HEK293T (cell line): ENCODE measurements around the gene ZHX3.
"Not testable (repeated sequence)": the region's sequence is repeated elsewhere in the genome, so short reads cannot be mapped to it uniquely, and the experiment has no call there.

Experiments used
- CTCF ChIA-PET: fragments of 350-600 bp; formaldehyde crosslinking; extraction: SDS; loops from one replicate; lab custom pipeline; 2021; ENCODE audit warnings: antibody characterized with exemption, inconsistent platforms; lab: Yijun Ruan, JAX
- POLR2A ChIA-PET: fragments of 350-600 bp; formaldehyde crosslinking; extraction: SDS; loops from one replicate; lab custom pipeline; 2020; ENCODE audit warnings: antibody characterized with exemption, inconsistent platforms; lab: Yijun Ruan, JAX
- DNase-seq: peaks from one replicate; pipeline ENCODE4 v3.0.0; 2012; ENCODE audit warnings: mixed read lengths; ENCODE audit errors: extremely low spot score
- ARNT ChIP-seq: fragments of 450-650 bp; IDR thresholded peaks from 2 replicates; pipeline ENCODE4 v1.6.1; 2017; ENCODE audit warnings: mild to moderate bottlenecking
- BHLHE40 ChIP-seq: fragments of 450-650 bp; IDR thresholded peaks from 2 replicates; pipeline ENCODE4 v1.6.1; 2016; ENCODE audit warnings: mild to moderate bottlenecking, moderate library complexity, borderline replicate concordance
- CTBP1 ChIP-seq: fragments of 450-650 bp; IDR thresholded peaks from 2 replicates; pipeline ENCODE4 v1.6.1; 2016; ENCODE audit warnings: borderline replicate concordance
- ELF4 ChIP-seq: fragments of 450-650 bp; IDR thresholded peaks from 2 replicates; pipeline ENCODE4 v1.6.1; 2017; ENCODE audit warnings: antibody characterized with exemption
- FOXA1 ChIP-seq: fragments of 450-650 bp; IDR thresholded peaks from 2 replicates; pipeline ENCODE4 v1.6.1; 2016; ENCODE audit warnings: mild to moderate bottlenecking
- FOXK2 ChIP-seq: fragments of 450-650 bp; IDR thresholded peaks from 2 replicates; pipeline ENCODE4 v1.6.1; 2016; ENCODE audit warnings: mild to moderate bottlenecking
- FOXM1 ChIP-seq: fragments of 450-650 bp; IDR thresholded peaks from 2 replicates; pipeline ENCODE4 v1.6.1; 2017; ENCODE audit warnings: mild to moderate bottlenecking, borderline replicate concordance
- HDGF ChIP-seq: fragments of 450-650 bp; IDR thresholded peaks from 2 replicates; pipeline ENCODE4 v1.6.1; 2017; ENCODE audit warnings: antibody characterized with exemption, borderline replicate concordance
- L3MBTL2 ChIP-seq: fragments of 450-650 bp; conservative IDR thresholded peaks from 2 replicates; pipeline ENCODE4 v1.6.1; 2016; ENCODE audit warnings: mild to moderate bottlenecking
- LEF1 ChIP-seq: fragments of 450-650 bp; IDR thresholded peaks from 2 replicates; pipeline ENCODE4 v1.6.1; 2017; ENCODE audit warnings: mild to moderate bottlenecking, borderline replicate concordance
- NFRKB ChIP-seq: fragments of 450-650 bp; IDR thresholded peaks from 2 replicates; pipeline ENCODE4 v1.6.1; 2016; ENCODE audit warnings: mild to moderate bottlenecking, moderate library complexity
- PKNOX1 ChIP-seq: fragments of 450-650 bp; IDR thresholded peaks from 2 replicates; pipeline ENCODE4 v1.6.1; 2016
- SP1 ChIP-seq: fragments of 450-650 bp; IDR thresholded peaks from 2 replicates; pipeline ENCODE4 v1.6.1; 2017
- SUZ12 ChIP-seq: fragments of 450-650 bp; IDR thresholded peaks from 2 replicates; pipeline ENCODE4 v1.6.1; 2016; ENCODE audit warnings: mild to moderate bottlenecking
- TARDBP ChIP-seq: fragments of 450-650 bp; IDR thresholded peaks from 2 replicates; pipeline ENCODE4 v1.6.1; 2016
- ZNF384 ChIP-seq: fragments of 450-650 bp; IDR thresholded peaks from 2 replicates; pipeline ENCODE4 v1.6.1; 2016

Gene ZHX3

GRCh38 chr20:41316051-41316450 lies 1.5 kb downstream of the ZHX3 start:
- ChIA-PET POLR2A (interaction anchor here (1.0 to 2.7 kb wide), 3 partner anchors 11 to 18 kb away, joined by 3 to 11 read pairs (median 3); no protein-coding TSS in a partner anchor), CTCF (no interaction called here)
- no peak for DNase-seq
- TF ChIP-seq SP1 = no peak
- no peak for TF ChIP-seq ELF4
- no peak for TF ChIP-seq FOXM1
- TF ChIP-seq L3MBTL2 = no peak
- TF ChIP-seq FOXK2 = no peak
- no peak for TF ChIP-seq SUZ12
- TF ChIP-seq LEF1 = no peak
- TF ChIP-seq HDGF = no peak
- TF ChIP-seq ARNT = no peak
- TF ChIP-seq BHLHE40 = no peak
- TF ChIP-seq ZNF384 = no peak

GRCh38 chr20:41314386-41314785 lies 3.1 kb downstream of the ZHX3 start:
- DNase-seq = no peak
- ChIA-PET CTCF (no interaction called here), POLR2A (no interaction called here)
- no peak for TF ChIP-seq ELF4
- no peak for TF ChIP-seq NFRKB
- TF ChIP-seq LEF1 = no peak
- TF ChIP-seq FOXA1 = no peak
- TF ChIP-seq FOXM1 = no peak
- TF ChIP-seq SP1 = no peak
- TF ChIP-seq L3MBTL2 = no peak
- TF ChIP-seq HDGF = no peak
- no peak for TF ChIP-seq TARDBP
- TF ChIP-seq CTBP1 = no peak

GRCh38 chr20:41312009-41312408 lies 5.5 kb downstream of the ZHX3 start:
- not testable (repeated sequence) for DNase-seq
- POLR2A ChIA-PET = interaction anchor here (1.8 kb wide), 1 partner anchor 8 kb away, joined by 5 read pairs; no protein-coding TSS in a partner anchor
- CTCF ChIA-PET = interaction anchor here (0.6 kb wide), 1 partner anchor 1139 kb away, joined by 5 read pairs; no protein-coding TSS in a partner anchor

- no peak for DNase-seq
- CTCF ChIA-PET = no interaction called here
- POLR2A ChIA-PET = no interaction called here
- TF ChIP-seq SP1 (no peak), PKNOX1 (no peak; the same call in 1 of the 2 replicates), NFRKB (no peak), SUZ12 (no peak), FOXK2 (no peak), FOXM1 (no peak), TARDBP (no peak), ZNF384 (no peak), CTBP1 (no peak), BHLHE40 (no peak), ELF4 (no peak), FOXA1 (no peak), ARNT (no peak), LEF1 (no peak), HDGF (no peak), L3MBTL2 (no peak)
These were observed 7.7 kb downstream of the ZHX3 start for GRCh38 chr20:41309817-41310216.

GRCh38 chr20:41308726-41309413 lies 8.7 kb downstream of the ZHX3 start:
- ChIA-PET POLR2A (interaction anchor here (0.8 to 2.1 kb wide), 2 partner anchors 8 to 11 kb away, joined by 3 to 7 read pairs; partner anchors contain the start of gene ZHX3), CTCF (no interaction called here)
- DNase-seq = no peak
- TF ChIP-seq CTBP1 (no peak), HDGF (no peak), FOXK2 (no peak), L3MBTL2 (no peak), LEF1 (no peak), ELF4 (no peak)

GRCh38 chr20:41308290-41308711 lies 9.2 kb downstream of the ZHX3 start:
- CTCF ChIA-PET = no interaction called here
- no peak for TF ChIP-seq FOXM1
- no peak for TF ChIP-seq L3MBTL2
- TF ChIP-seq BHLHE40 = no peak
- TF ChIP-seq LEF1 = no peak
- TF ChIP-seq HDGF = no peak
- no peak for TF ChIP-seq NFRKB
- no peak for TF ChIP-seq FOXA1
- no peak for TF ChIP-seq PKNOX1
- no peak for TF ChIP-seq ARNT
- no peak for TF ChIP-seq FOXK2
- TF ChIP-seq ZNF384 = no peak
- no peak for DNase-seq
- POLR2A ChIA-PET = interaction anchor here (0.8 to 2.1 kb wide), 2 partner anchors 9 to 10 kb away, joined by 3 to 7 read pairs; partner anchors contain the start of gene ZHX3

- no peak for TF ChIP-seq FOXM1
- no peak for TF ChIP-seq BHLHE40
- no peak for TF ChIP-seq FOXA1
- TF ChIP-seq L3MBTL2 = no peak
- TF ChIP-seq TARDBP = no peak
- TF ChIP-seq FOXK2 = no peak
- TF ChIP-seq ELF4 = no peak
- TF ChIP-seq ARNT = no peak
- no peak for TF ChIP-seq SUZ12
- TF ChIP-seq NFRKB = no peak
- TF ChIP-seq ZNF384 = no peak
- TF ChIP-seq CTBP1 = no peak
- TF ChIP-seq PKNOX1 = no peak
- no peak for TF ChIP-seq SP1
- no peak for DNase-seq
- ChIA-PET CTCF (interaction anchor here (0.7 kb wide), 1 partner anchor 1372 kb away, joined by 3 read pairs; no protein-coding TSS in a partner anchor), POLR2A (no interaction called here)
These were observed 10.5 kb downstream of the ZHX3 start for GRCh38 chr20:41307021-41307420.
